Activated T-cell treated with anti-CD3 and anti-CD28 coated beads for 24 hours (primary cell): ENCODE data around the gene FKBP1B.
"Not testable (repeated sequence)": the region's sequence is repeated elsewhere in the genome, so short reads cannot be mapped to it uniquely, and the experiment has no call there.

Experiments
- DNase-seq: peaks from one replicate; pipeline ENCODE4 v3.0.0-alpha.2; 2020; ENCODE audit warnings: low read depth

Gene FKBP1B

DNA sequence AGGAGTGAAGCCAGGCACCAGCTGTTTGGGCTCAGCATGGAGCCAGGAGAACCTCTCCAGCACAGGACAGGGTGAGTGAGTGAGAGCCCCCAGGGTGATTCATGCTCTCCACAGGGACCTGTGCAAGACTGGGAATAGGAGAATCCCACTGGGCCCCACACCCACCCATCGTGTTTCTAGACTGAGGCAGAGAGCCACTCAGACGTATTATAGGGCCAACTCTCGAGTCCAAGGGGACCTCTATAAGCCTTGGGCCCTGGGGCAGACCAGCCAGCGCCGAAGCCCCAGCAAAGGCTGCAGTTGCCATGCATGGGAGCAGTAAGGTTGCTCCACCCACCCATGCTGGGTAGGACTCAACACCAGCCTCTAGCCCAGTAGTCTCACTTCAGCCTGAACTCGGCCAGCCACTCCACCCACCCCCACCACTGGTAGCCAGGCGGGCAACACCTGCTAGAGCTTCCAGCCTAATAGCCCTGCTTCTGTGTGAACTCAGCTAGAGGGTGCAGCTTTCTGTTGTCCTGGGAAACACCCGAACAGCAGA is 54.6 kb downstream of the FKBP1B start:
- DNase-seq = no peak

DNA sequence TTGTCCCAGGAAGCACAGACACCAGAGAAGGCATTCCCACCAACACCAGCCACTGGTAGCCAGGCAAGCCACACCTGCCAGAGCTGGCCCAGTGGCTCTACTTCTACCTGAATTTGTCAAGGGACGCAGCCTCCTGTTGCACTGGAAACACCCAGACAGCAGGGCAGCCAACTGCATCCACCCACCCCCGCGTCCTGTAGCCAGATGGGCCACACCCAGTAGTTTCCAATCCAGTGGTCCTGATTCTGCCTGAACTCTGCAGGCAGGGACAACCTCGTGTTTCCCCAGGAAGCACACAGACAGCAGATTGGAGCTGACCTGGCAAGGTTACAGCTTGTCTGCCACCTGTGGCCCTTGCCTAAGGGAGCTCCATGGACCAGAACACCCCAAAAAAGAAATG is 55.4 kb downstream of the FKBP1B start:
- DNase-seq = no peak

DNA sequence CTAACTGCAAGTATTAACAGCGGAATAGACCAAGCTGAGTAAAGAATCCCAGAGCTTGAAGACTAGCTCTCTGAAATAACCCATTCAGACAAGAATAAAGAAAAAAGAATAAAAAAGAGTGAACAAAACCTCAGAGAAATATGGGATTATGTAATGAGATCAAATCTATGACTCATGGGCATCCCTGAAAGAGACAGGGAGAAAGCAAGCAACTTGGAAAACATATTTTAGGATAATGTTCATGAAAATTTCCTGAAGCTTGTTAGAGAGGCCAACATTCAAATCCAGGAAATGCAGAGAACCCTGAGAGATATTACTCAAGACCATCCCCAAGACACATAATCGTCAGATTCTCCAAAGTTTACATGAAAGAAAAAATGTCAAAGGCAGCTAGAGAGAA is 56.3 kb downstream of the FKBP1B start:
- DNase-seq = no peak

DNA sequence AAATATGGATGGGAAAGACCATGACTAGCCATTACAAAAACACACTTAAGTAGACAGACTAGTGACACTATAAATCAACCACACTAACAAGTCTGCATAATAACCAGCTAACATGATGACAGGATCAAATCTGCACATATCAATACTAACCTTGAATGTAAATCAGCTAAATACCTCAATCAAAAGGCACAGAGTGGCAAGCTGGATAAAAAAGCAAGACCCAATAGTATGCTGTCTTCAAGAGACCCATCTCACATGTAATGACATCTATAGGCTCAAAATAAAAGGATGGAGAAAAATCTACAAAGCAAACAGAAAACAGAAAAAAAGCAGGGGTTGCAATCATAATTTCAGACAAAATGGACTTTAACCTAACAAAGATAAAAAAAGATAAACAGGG is 57.2 kb downstream of the FKBP1B start:
- DNase-seq = no peak

DNA sequence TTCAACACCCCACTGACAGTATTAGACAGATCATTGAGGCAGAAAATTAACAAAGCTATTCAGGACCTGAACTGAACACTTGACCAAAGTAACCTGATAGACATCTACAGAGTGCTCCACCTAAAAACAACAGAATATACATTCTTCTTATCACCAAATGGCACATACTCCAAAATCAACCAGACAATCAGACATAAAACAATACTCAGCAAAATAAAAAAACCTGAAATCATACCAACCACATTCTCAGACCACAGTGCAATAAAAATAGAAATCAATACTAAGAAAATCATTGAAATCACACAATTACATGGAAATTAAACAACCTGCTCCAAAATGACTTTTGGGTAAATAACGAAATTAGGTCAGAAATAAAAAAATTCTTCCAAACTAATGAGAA is 57.8 kb downstream of the FKBP1B start:
- DNase-seq = no peak

DNA sequence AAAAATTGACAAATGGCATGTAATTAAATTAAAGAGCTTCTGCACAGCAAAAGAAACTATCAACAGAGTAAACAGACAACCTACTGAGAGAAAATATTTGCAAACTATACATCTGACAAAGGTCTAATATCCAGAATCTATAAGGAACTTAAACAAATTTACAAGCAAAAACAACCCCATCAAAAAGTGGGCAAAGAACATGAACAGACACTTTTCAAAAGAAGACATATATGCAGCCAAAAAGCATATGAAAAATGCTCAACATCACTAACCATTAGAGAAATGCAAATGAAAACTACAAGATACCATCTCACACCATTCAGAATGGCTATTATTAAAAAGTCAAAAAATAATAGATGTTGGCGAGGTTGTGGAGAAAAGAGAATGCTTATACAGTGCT is 59.9 kb downstream of the FKBP1B start:
- not testable (repeated sequence) for DNase-seq

DNA sequence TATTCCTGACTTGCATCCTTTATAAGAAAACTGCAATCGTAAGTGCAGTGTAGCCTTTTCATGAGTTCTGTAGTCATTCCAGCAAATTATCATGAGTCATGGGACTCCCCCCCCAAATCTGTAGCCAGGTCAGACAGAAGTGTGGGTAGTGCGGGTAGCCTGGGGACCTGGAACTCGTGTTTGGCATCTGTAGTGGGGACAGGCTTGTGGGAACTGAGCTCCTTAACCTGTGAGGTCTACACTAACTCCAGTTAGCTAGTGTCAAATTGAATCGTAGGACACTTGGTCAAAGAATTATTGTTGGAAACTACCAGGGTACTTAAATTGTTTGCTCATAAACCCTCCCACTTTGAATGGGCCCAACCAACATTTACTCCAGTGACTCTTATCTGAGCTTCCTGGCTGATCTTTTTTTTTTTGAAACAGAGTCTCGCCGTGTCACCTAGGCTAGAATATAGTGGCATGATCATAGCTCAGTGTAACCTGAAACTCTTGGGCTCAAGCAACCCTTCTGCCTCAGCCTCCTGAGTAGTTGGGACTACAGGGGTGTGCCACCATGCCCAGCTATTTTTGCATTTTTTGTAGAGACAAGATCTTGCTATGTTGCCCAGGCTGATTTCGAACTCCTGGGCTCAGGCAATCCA is 61.2 kb downstream of the FKBP1B start:
- DNase-seq = no peak

DNA sequence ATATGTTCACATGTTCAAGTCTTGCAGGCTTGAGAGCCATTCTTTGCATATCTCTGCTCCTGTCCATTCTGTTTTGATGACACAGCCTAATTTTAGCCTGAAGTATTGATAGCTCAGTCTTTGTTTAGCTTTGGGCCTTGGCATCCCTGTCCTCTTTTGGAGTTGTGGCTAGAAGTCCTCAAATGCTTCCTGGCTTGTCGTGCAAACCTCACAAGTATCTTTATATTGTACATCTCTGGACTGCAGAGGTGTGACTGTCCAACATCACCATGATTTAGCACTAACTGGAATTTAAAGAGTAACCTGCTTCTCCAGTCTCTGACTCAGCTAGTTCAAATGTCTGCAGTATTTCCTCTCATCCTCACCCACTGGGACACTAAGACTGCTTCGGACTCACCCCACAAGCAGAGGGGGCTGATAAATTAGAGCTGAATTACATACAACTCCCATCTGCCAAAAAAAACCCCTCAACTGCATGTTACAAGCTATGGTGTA is 61.9 kb downstream of the FKBP1B start:
- no peak for DNase-seq
